HEK293 (cell line): ENCODE results near the gene MRPL51.

ENCODE experiments used
- CTCF ChIA-PET: fragments of 350-600 bp; formaldehyde crosslinking; extraction: SDS; loops from one replicate; lab custom pipeline; 2021; ENCODE audit warnings: antibody characterized with exemption; lab: Yijun Ruan, JAX
- POLR2A ChIA-PET: fragments of 300-600 bp; formaldehyde crosslinking; extraction: SDS; loops from one replicate; lab custom pipeline; 2020; ENCODE audit warnings: antibody characterized with exemption, inconsistent platforms; lab: Yijun Ruan, JAX
- H3K27ac ChIP-seq: fragments of 200-500 bp; sonication (Bioruptor generic); 2 replicates; pipeline ENCODE4 v1.5.1; 2014; ENCODE audit warnings: low read depth, low read length, control low read depth, inconsistent platforms; ENCODE audit errors: extremely low read depth
- H3K36me3 ChIP-seq, 2 experiments: fragments of 200-500 bp in 1 of 2; sonication (Bioruptor generic) in 1 of 2; 1 replicate in 1 of 2; 2 replicates in 1 of 2; pipeline ENCODE4 v1.5.1; 2014 to 2017; ENCODE audit warnings: inconsistent platforms in 2 of 2, low read length in 2 of 2; ENCODE audit not compliant: control insufficient read depth in 2 of 2, insufficient read depth in 1 of 2
- H3K4me1 ChIP-seq: fragments of 200-500 bp; sonication (Bioruptor generic); 2 replicates; pipeline ENCODE4 v1.5.1; 2014; ENCODE audit warnings: mild to moderate bottlenecking, low read length, inconsistent platforms; ENCODE audit not compliant: control insufficient read depth, insufficient read depth
- H3K4me3 ChIP-seq: 2 replicates; pipeline ENCODE4 v1.5.1; 2011; ENCODE audit warnings: low read depth, mild to moderate bottlenecking, control low read depth, low read length, moderate library complexity
- H3K9me3 ChIP-seq: fragments of 200-500 bp; sonication (Bioruptor generic); 2 replicates; pipeline ENCODE4 v1.5.1; 2014; ENCODE audit warnings: low read depth, low read length, inconsistent platforms; ENCODE audit not compliant: control insufficient read depth, insufficient read depth
- ATF2 ChIP-seq: fragments of 450-650 bp; formaldehyde crosslinking; IDR thresholded peaks from 2 replicates; pipeline ENCODE4 v1.5.1; 2016; ENCODE audit warnings: missing biosample characterization, missing genetic modification characterization, low read depth
- GLIS1 ChIP-seq: fragments of 450-650 bp; formaldehyde crosslinking; IDR thresholded peaks from 2 replicates; pipeline ENCODE4 v1.5.1; 2016; ENCODE audit warnings: missing biosample characterization, missing genetic modification characterization
- GLIS2 ChIP-seq: fragments of 450-650 bp; formaldehyde crosslinking; IDR thresholded peaks from 2 replicates; pipeline ENCODE4 v1.5.1; 2016; ENCODE audit warnings: missing biosample characterization, missing genetic modification characterization
- KLF10 ChIP-seq: fragments of 450-650 bp; IDR thresholded peaks from 2 replicates; pipeline ENCODE4 v1.5.1; 2018; ENCODE audit warnings: missing biosample characterization, mild to moderate bottlenecking, missing genetic modification characterization
- ZNF221 ChIP-seq: fragments of 450-650 bp; formaldehyde crosslinking; IDR thresholded peaks from 2 replicates; pipeline ENCODE4 v1.5.1; 2017; ENCODE audit warnings: missing biosample characterization, missing genetic modification characterization, borderline replicate concordance
- ZNF449 ChIP-seq: fragments of 450-650 bp; formaldehyde crosslinking; IDR thresholded peaks from 2 replicates; pipeline ENCODE4 v1.5.1; 2017; ENCODE audit warnings: missing biosample characterization, mild to moderate bottlenecking, missing genetic modification characterization, moderate library complexity
- ZNF629 ChIP-seq: fragments of 450-650 bp; formaldehyde crosslinking; IDR thresholded peaks from 2 replicates; pipeline ENCODE4 v1.5.1; 2017; ENCODE audit warnings: missing biosample characterization, missing genetic modification characterization
- ZNF843 ChIP-seq: fragments of 450-650 bp; formaldehyde crosslinking; IDR thresholded peaks from 2 replicates; pipeline ENCODE4 v1.5.1; 2016; ENCODE audit warnings: missing biosample characterization, missing genetic modification characterization
- TF ChIP-seq, protein P1 (sequence below): fragments of 450-650 bp; formaldehyde crosslinking; IDR thresholded peaks from 2 replicates; pipeline ENCODE4 v1.5.1; 2016; ENCODE audit warnings: missing biosample characterization, missing genetic modification characterization
- TF ChIP-seq, protein P2 (sequence below): fragments of 450-650 bp; formaldehyde crosslinking; IDR thresholded peaks from 2 replicates; pipeline ENCODE4; 2016; ENCODE audit warnings: missing biosample characterization, missing genetic modification characterization
- TF ChIP-seq, protein P3 (sequence below): fragments of 450-650 bp; formaldehyde crosslinking; IDR thresholded peaks from 2 replicates; pipeline ENCODE4 v1.5.1; 2017; ENCODE audit warnings: missing biosample characterization, missing genetic modification characterization
- TF ChIP-seq, protein P4 (sequence below): fragments of 450-650 bp; formaldehyde crosslinking; IDR thresholded peaks from 2 replicates; pipeline ENCODE4 v1.5.1; 2016; ENCODE audit warnings: missing biosample characterization, missing genetic modification characterization
- TF ChIP-seq, protein P5 (sequence below): fragments of 450-650 bp; formaldehyde crosslinking; IDR thresholded peaks from 2 replicates; pipeline ENCODE4 v1.5.1; 2016; ENCODE audit warnings: missing biosample characterization, missing genetic modification characterization
- TF ChIP-seq, protein P6 (sequence below): fragments of 450-650 bp; formaldehyde crosslinking; IDR thresholded peaks from 2 replicates; pipeline ENCODE4 v1.5.1; 2016; ENCODE audit warnings: missing biosample characterization, missing genetic modification characterization

Gene MRPL51

DNA sequence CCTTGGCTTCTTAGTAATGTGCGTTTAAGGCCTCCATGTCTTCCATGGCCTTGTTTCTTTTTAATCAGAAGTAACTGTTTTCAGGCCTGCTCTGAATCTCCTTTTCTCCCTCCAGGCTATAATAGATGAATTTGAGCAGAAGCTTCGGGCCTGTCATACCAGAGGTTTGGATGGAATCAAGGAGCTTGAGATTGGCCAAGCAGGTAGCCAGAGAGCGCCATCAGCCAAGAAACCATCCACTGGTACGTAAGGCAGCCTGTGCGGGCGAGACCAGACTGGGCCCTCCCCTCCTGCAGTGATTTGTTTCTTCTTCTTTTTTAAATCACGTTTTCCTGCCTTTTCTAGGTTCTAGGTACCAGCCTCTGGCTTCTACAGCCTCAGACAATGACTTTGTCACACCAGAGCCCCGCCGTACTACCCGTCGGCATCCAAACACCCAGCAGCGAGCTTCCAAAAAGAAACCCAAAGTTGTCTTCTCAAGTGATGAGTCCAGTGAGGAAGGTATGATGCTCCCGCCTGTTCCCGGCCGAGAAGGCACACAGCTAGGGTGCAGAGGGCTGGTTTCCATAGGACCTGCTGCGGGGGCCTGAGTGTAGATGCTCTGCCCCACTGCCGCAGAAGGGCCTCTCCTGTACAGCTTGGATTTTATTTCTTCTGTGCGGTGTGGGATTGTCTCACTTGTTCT is 37.7 kb upstream of the MRPL51 start (continued):
- TF ChIP-seq ZNF221 (tag by site-specific recombination), result no peak
- TF ChIP-seq, protein P1, sequence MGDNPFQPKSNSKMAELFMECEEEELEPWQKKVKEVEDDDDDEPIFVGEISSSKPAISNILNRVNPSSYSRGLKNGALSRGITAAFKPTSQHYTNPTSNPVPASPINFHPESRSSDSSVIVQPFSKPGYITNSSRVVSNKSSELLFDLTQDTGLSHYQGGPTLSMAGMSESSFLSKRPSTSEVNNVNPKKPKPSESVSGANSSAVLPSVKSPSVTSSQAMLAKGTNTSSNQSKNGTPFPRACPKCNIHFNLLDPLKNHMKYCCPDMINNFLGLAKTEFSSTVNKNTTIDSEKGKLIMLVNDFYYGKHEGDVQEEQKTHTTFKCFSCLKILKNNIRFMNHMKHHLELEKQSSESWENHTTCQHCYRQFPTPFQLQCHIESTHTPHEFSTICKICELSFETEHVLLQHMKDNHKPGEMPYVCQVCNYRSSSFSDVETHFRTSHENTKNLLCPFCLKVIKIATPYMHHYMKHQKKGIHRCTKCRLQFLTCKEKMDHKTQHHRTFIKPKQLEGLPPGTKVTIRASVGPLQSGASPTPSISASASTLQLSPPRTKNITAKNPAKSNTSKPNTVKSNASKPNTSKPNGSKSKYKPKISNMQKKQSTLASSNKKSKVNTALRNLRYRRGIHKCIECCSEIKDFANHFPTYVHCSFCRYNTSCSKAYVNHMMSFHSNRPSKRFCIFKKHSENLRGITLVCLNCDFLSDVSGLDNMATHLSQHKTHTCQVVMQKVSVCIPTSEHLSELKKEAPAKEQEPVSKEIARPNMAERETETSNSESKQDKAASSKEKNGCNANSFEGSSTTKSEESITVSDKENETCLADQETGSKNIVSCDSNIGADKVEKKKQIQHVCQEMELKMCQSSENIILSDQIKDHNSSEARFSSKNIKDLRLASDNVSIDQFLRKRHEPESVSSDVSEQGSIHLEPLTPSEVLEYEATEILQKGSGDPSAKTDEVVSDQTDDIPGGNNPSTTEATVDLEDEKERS, result no peak

DNA sequence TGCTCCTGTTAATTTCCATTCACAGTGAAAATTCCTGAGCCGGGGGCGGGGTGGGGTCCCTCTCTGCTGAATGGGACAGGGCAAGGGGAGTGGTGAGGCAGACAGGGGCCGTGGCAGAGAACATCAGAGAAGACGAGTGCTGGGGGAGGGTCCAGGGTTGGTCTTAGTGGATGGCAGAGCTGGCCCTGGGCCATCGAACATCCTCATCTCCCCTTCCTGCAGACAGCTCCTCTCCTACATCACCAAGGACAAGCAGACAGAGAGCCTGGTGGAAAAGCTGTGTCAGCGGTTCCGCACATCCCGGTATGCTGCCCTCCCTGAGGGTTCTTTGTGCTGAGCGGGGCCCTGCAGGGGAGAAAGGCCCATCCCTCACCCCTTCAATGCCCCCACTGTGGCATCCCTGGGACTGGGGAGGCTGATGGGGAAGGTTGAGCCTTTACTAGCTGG is 36.3 kb upstream of the MRPL51 start:
- no peaks in the 10 kb centered on the region for H3K9me3 ChIP-seq
- CTCF ChIA-PET, result interaction anchor here (1.2 kb wide), 2 partner anchors 8 to 24 kb away, joined by 3 read pairs; no protein-coding TSS in a partner anchor
- H3K4me3 ChIP-seq, result no peak overlapping the region
- peaks cover 12% of the 10 kb centered on the region for H3K4me1 ChIP-seq
- H3K27ac ChIP-seq, result no peak overlapping the region
- POLR2A ChIA-PET, result interaction anchor here (0.6 to 4.7 kb wide), 3 partner anchors 22 to 59 kb away, joined by 3 to 24 read pairs (median 5); partner anchors contain the start of gene VAMP1
- peaks cover 51 to 82% of the 10 kb centered on the region in 2 experiments for H3K36me3 ChIP-seq
- TF ChIP-seq, protein P2, sequence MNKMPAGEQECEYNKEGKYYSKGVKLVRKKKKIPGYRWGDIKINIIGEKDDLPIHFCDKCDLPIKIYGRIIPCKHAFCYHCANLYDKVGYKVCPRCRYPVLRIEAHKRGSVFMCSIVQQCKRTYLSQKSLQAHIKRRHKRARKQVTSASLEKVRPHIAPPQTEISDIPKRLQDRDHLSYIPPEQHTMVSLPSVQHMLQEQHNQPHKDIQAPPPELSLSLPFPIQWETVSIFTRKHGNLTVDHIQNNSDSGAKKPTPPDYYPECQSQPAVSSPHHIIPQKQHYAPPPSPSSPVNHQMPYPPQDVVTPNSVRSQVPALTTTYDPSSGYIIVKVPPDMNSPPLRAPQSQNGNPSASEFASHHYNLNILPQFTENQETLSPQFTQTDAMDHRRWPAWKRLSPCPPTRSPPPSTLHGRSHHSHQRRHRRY (tag by site-specific recombination), result no peak
- TF ChIP-seq ZNF449, result no peak
- TF ChIP-seq, protein P3, sequence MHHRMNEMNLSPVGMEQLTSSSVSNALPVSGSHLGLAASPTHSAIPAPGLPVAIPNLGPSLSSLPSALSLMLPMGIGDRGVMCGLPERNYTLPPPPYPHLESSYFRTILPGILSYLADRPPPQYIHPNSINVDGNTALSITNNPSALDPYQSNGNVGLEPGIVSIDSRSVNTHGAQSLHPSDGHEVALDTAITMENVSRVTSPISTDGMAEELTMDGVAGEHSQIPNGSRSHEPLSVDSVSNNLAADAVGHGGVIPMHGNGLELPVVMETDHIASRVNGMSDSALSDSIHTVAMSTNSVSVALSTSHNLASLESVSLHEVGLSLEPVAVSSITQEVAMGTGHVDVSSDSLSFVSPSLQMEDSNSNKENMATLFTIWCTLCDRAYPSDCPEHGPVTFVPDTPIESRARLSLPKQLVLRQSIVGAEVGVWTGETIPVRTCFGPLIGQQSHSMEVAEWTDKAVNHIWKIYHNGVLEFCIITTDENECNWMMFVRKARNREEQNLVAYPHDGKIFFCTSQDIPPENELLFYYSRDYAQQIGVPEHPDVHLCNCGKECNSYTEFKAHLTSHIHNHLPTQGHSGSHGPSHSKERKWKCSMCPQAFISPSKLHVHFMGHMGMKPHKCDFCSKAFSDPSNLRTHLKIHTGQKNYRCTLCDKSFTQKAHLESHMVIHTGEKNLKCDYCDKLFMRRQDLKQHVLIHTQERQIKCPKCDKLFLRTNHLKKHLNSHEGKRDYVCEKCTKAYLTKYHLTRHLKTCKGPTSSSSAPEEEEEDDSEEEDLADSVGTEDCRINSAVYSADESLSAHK (tag by site-specific recombination), result no peak
- TF ChIP-seq ZNF843 (tag by site-specific recombination), result no peak
- TF ChIP-seq, protein P4, sequence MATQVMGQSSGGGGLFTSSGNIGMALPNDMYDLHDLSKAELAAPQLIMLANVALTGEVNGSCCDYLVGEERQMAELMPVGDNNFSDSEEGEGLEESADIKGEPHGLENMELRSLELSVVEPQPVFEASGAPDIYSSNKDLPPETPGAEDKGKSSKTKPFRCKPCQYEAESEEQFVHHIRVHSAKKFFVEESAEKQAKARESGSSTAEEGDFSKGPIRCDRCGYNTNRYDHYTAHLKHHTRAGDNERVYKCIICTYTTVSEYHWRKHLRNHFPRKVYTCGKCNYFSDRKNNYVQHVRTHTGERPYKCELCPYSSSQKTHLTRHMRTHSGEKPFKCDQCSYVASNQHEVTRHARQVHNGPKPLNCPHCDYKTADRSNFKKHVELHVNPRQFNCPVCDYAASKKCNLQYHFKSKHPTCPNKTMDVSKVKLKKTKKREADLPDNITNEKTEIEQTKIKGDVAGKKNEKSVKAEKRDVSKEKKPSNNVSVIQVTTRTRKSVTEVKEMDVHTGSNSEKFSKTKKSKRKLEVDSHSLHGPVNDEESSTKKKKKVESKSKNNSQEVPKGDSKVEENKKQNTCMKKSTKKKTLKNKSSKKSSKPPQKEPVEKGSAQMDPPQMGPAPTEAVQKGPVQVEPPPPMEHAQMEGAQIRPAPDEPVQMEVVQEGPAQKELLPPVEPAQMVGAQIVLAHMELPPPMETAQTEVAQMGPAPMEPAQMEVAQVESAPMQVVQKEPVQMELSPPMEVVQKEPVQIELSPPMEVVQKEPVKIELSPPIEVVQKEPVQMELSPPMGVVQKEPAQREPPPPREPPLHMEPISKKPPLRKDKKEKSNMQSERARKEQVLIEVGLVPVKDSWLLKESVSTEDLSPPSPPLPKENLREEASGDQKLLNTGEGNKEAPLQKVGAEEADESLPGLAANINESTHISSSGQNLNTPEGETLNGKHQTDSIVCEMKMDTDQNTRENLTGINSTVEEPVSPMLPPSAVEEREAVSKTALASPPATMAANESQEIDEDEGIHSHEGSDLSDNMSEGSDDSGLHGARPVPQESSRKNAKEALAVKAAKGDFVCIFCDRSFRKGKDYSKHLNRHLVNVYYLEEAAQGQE (tag by site-specific recombination), result no peak
- TF ChIP-seq KLF10 (tag by site-specific recombination), result no peak
- TF ChIP-seq, protein P5, sequence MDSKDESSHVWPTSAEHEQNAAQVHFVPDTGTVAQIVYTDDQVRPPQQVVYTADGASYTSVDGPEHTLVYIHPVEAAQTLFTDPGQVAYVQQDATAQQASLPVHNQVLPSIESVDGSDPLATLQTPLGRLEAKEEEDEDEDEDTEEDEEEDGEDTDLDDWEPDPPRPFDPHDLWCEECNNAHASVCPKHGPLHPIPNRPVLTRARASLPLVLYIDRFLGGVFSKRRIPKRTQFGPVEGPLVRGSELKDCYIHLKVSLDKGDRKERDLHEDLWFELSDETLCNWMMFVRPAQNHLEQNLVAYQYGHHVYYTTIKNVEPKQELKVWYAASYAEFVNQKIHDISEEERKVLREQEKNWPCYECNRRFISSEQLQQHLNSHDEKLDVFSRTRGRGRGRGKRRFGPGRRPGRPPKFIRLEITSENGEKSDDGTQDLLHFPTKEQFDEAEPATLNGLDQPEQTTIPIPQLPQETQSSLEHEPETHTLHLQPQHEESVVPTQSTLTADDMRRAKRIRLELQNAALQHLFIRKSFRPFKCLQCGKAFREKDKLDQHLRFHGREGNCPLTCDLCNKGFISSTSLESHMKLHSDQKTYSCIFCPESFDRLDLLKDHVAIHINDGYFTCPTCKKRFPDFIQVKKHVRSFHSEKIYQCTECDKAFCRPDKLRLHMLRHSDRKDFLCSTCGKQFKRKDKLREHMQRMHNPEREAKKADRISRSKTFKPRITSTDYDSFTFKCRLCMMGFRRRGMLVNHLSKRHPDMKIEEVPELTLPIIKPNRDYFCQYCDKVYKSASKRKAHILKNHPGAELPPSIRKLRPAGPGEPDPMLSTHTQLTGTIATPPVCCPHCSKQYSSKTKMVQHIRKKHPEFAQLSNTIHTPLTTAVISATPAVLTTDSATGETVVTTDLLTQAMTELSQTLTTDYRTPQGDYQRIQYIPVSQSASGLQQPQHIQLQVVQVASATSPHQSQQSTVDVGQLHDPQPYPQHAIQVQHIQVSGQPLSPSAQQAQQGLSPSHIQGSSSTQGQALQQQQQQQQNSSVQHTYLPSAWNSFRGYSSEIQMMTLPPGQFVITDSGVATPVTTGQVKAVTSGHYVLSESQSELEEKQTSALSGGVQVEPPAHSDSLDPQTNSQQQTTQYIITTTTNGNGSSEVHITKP (tag by site-specific recombination), result no peak
- TF ChIP-seq GLIS1 (tag by site-specific recombination), result peak; percentile 60; the same call in 1 of the 2 replicates
- no peak for TF ChIP-seq ATF2 (tag by site-specific recombination)
- TF ChIP-seq GLIS2 (tag by site-specific recombination), result 0 out of 2 replicates have a peak, but pooled peaks have one; percentile 26
- TF ChIP-seq, protein P6, sequence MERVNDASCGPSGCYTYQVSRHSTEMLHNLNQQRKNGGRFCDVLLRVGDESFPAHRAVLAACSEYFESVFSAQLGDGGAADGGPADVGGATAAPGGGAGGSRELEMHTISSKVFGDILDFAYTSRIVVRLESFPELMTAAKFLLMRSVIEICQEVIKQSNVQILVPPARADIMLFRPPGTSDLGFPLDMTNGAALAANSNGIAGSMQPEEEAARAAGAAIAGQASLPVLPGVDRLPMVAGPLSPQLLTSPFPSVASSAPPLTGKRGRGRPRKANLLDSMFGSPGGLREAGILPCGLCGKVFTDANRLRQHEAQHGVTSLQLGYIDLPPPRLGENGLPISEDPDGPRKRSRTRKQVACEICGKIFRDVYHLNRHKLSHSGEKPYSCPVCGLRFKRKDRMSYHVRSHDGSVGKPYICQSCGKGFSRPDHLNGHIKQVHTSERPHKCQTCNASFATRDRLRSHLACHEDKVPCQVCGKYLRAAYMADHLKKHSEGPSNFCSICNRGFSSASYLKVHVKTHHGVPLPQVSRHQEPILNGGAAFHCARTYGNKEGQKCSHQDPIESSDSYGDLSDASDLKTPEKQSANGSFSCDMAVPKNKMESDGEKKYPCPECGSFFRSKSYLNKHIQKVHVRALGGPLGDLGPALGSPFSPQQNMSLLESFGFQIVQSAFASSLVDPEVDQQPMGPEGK, result no peak
- TF ChIP-seq ZNF629 (tag by site-specific recombination), result no peak
